GM12864 (cell line): ENCODE measurements around the gene EMD.
A peak's percentile ranks its signal among the peaks of the same experiment; 100 is the strongest.
"Not testable (repeated sequence)": the region's sequence is repeated elsewhere in the genome, so short reads cannot be mapped to it uniquely, and the experiment has no call there.

Experiments
- DNase-seq: peaks from one replicate; pipeline ENCODE4 v3.0.0-alpha.2; 2011; ENCODE audit warnings: low read depth
- H3K4me3 ChIP-seq: 2 replicates; pipeline ENCODE4 v1.5.1; 2011; ENCODE audit warnings: mild to moderate bottlenecking, low read depth, low read length, control low read depth
- TF ChIP-seq, protein P1 (sequence below): IDR thresholded peaks from 2 replicates; pipeline ENCODE4 v1.5.1; 2011; ENCODE audit warnings: low read depth, mild to moderate bottlenecking, moderate library complexity, low read length, control low read depth, inconsistent platforms; ENCODE audit errors: missing control alignments

EMD gene

DNA sequence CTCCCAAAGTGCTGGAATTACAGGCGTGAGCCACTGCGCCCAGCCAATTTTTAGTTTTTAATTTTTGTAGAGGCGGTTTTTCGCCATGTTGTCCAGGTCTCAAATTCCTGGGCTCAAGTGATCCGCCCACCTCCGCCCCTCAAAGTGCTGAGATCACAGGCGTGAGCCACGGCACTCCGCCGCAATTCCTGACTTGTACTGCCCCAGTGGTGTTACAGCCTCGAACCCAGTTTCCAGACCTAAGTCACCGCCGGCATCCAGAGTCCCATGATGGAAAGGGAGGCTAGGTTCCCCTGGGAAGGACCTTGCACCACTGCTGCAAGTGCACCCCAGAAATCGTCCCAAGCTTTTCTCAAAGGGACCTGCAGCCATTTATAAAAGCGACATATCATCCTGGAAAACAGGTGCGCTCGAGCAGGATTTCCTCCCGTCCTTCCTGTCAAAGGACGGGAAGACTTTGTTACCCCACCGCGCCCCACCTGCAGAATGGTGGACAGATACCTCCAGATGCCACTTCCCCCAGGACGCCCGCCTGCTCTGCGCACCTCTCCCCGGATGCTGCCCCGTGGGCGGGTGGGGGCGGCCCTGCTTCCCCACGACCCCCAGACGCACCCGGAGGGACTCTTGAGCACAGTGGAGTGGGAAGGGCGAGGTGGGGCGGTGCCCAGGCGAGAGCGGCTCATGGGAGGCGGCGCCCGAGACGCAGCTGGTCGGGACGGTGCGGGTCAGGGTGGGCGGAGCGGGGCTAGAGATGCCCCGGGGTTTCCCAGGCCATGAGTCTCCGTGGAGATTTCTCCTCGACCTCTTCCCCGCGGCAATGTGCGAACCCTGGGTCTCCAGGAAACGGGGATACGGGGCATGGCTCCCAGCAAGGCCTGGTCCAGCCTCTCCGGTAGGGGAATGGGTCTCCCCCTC lies 18.1 kb downstream of the EMD start:
- DNase-seq: no peak
- TF ChIP-seq, protein P1, sequence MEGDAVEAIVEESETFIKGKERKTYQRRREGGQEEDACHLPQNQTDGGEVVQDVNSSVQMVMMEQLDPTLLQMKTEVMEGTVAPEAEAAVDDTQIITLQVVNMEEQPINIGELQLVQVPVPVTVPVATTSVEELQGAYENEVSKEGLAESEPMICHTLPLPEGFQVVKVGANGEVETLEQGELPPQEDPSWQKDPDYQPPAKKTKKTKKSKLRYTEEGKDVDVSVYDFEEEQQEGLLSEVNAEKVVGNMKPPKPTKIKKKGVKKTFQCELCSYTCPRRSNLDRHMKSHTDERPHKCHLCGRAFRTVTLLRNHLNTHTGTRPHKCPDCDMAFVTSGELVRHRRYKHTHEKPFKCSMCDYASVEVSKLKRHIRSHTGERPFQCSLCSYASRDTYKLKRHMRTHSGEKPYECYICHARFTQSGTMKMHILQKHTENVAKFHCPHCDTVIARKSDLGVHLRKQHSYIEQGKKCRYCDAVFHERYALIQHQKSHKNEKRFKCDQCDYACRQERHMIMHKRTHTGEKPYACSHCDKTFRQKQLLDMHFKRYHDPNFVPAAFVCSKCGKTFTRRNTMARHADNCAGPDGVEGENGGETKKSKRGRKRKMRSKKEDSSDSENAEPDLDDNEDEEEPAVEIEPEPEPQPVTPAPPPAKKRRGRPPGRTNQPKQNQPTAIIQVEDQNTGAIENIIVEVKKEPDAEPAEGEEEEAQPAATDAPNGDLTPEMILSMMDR: no peak
- peak overlapping the region; percentile 88 for H3K4me3 ChIP-seq

DNA sequence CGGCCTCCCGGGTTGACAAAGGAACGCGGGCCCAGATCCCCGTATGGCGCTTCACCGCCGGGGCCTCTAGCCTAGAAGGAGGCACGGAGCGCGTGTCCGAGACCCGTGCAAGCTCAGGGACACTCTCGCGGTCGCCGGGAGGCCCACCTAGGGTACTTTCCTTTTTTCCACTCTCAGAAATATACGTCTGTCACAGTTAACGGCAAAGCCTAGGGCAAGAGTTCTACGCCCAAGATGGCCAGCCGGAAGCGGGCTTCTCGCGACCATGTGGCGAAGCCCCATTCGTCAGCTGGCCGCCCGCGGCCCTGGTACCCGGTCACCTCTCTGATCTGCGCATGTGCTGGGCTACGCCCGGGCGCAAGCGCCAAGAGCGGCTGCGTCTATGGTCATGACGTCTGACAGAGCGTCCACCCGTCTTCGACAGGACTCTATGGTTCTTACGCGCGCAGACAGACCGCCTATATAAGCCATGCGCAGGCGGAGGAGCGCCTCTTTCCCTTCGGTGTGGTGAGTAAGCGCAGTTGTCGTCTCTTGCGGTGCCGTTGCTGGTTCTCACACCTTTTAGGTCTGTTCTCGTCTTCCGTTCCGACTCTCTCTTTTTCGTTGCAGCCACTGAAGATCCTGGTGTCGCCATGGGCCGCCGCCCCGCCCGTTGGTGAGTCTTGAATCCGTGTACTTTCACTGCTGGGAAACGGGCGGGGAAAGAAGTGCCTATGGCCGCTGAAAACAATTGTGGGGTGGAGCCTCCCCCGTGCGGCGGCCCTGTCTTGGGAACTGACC lies 19.0 kb downstream of the EMD start, which contains the start of gene RPL10:
Gene RPL10, plus strand, starts transcription at position 490 of the 780 bp plus-strand sequence. Its CDS starts 143 bp downstream, at position 633.
- H3K4me3 ChIP-seq: peak within 1 kb of the TSS; percentile 88
- TF ChIP-seq, protein P1: no peak
- DNase-seq: peak; percentile 90

DNA sequence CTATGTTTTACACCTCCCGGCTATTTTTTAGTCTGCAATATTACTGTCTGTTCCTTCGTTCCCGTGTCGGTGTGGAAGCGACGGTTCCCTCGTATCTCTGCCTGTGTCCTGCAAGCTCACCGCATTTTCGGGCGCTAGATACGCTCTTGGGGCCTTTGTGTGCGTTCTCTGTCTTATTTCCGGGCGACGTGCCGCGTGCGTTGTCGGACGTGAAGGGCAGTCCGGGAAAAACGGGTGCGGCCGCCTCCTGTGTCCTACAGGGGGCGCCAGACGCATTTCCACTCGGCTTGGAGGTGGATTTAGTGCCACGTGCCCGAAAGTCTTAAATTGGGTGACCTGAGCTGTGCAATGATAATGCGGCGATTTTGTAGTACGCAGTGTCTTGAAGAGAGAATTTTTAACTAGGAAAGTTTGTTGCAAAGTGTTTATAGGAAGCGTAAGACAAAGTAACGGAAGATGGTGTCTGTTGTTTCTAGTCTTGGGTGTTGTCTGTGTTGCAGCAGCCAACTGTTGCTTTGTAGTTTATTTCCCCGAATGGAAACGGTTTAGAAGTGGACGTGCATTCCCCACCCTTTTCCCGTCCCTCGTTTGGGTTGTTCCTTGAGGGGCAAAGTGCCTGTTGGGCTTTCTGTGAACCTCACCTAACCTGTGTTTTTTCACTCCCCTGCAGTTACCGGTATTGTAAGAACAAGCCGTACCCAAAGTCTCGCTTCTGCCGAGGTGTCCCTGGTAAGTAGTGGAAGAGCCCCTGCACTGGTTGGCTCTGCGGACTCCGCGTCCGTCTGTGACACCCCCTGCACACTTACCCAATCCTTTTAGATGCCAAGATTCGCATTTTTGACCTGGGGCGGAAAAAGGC lies 19.8 kb downstream of the EMD start:
- DNase-seq: no peak
- H3K4me3 ChIP-seq: peak overlapping the region; percentile 88

DNA sequence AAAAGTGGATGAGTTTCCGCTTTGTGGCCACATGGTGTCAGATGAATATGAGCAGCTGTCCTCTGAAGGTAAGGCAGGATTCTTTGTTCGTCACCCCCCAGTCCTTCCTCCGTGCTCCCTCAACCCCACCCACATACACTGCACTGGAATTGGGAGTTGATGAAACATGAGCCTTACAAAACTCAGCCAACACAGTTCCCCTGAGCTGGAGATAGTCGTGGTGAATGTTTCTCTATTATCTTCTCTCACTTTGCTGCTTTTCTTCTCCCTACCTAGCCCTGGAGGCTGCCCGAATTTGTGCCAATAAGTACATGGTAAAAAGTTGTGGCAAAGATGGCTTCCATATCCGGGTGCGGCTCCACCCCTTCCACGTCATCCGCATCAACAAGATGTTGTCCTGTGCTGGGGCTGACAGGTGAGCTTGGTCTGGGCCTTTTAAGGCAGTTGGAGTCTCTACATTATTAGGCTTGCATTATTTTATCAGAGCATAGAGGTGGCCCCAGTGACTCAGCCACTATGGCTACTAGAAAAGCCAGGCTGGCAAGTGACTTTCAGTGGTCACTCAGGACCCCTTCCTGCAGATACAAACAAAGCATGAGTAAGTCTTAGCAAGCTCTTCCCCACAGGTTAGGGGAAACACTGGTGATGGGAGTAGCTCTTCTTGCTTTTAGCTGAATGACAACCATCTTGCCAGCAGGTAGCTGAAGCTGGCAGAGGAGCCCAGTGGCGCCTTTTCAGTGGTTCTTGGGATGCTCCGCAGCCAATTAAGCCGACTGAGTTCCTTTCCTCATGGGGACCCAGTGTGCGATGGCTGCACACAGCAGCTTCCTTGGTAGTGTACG lies 20.7 kb downstream of the EMD start:
- no peak for DNase-seq
- peak overlapping the region; percentile 88 for H3K4me3 ChIP-seq
- TF ChIP-seq, protein P1: no peak

More for the DNA sequence above, 19.8 kb downstream of the EMD start:
- TF ChIP-seq, protein P1: peak; percentile 68

- DNase-seq: not testable (repeated sequence)
- peak overlapping the region; percentile 88 for H3K4me3 ChIP-seq
These were observed 21.3 kb downstream of the EMD start for GRCh38 chrX:154400369-154400817.

- TF ChIP-seq, protein P1: no peak
These were observed 22.1 kb downstream of the EMD start for GRCh38 chrX:154401045-154401799.

More at GRCh38 chrX:154401045-154401799, 22.1 kb downstream of the EMD start:
- H3K4me3 ChIP-seq: no peak overlapping the region
- no peak for DNase-seq
